Endothelial cell of umbilical vein (primary cell): ENCODE results near the gene MMS22L. TPM values are rescaled to one million over a fixed set of nuclear protein-coding genes. Genes with fewer than 3 reads are reported as not detected.

Source experiments
- BruUV-seq: library from RNA; stranded (reverse); fragments of 400-500 nt; replicated peaks from 2 replicates; lab custom pipeline; 2021; lab: Mats Ljungman, UMichigan
- CTCF ChIA-PET: fragments of 300-600, 350-600 bp; sonication (Branson Sonifier 250); formaldehyde crosslinking; loops from one replicate; lab custom pipeline; 2021; ENCODE audit warnings: antibody characterized with exemption, inconsistent platforms; lab: Charles Lee
- POLR2A ChIA-PET: fragments of 300-600, 350-600 bp; sonication (Branson Sonifier 250); formaldehyde crosslinking; loops from one replicate; lab custom pipeline; 2021; ENCODE audit warnings: antibody characterized with exemption, inconsistent platforms; lab: Charles Lee
- DNase-seq: peaks from one replicate; pipeline ENCODE4 v3.0.0-alpha.2; 2011; ENCODE audit warnings: low read depth, low spot score
- FAIRE-seq: peaks from 2 replicates; lab custom pipeline; 2011; peaks lifted over from hg19 to GRCh38; lab: Jason Lieb, UNC
- H2AFZ ChIP-seq: 2 replicates; pipeline ENCODE4 v1.6.0; 2012; ENCODE audit warnings: low read depth, low read length, control low read depth, inconsistent platforms
- H3K27ac ChIP-seq: 2 replicates; pipeline ENCODE4 v1.5.1; 2011; ENCODE audit warnings: low read depth, mild to moderate bottlenecking, control low read depth, low read length, moderate library complexity; ENCODE audit not compliant: insufficient read depth
- H3K27me3 ChIP-seq, 2 experiments: 2 replicates each; pipeline versions ENCODE4 v1.6.0 to v1.6.1; 2011; ENCODE audit warnings: low read length in 2 of 2, mixed read lengths in 1 of 2; ENCODE audit not compliant: control insufficient read depth in 2 of 2, insufficient read depth in 2 of 2
- H3K36me3 ChIP-seq, 2 experiments: 2 replicates in 1 of 2; 3 replicates in 1 of 2; pipeline ENCODE4 v1.5.1; 2011; ENCODE audit warnings: low read length in 2 of 2, mild to moderate bottlenecking in 1 of 2, moderate library complexity in 1 of 2; ENCODE audit not compliant: control insufficient read depth in 2 of 2, insufficient read depth in 2 of 2; ENCODE audit errors: extremely low read depth in 1 of 2
- H3K4me1 ChIP-seq: 3 replicates; pipeline ENCODE4 v1.5.1; 2011; ENCODE audit warnings: mild to moderate bottlenecking, low read length; ENCODE audit not compliant: control insufficient read depth, insufficient read depth; ENCODE audit errors: extremely low read depth
- H3K4me2 ChIP-seq: 2 replicates; pipeline ENCODE4 v1.6.1; 2011; ENCODE audit warnings: low read length, control low read depth, mixed read lengths; ENCODE audit not compliant: insufficient read depth
- H3K4me3 ChIP-seq, 3 experiments: fragments of 200-600 bp in 1 of 3; sonication (generic), shearing (Covaris generic) in 1 of 3; replicated peaks in 1 of 3; 2 replicates each; pipeline ENCODE4 v1.5.1; 2011 to 2016; ENCODE audit warnings: control low read depth in 3 of 3, low read length in 3 of 3, mild to moderate bottlenecking in 2 of 3, inconsistent platforms in 1 of 3, low read depth in 1 of 3, moderate library complexity in 1 of 3; ENCODE audit not compliant: insufficient read depth in 1 of 3
- H3K79me2 ChIP-seq: 2 replicates; pipeline ENCODE4 v1.6.0; 2012; ENCODE audit warnings: low read length, inconsistent platforms; ENCODE audit not compliant: control insufficient read depth, insufficient read depth
- H3K9ac ChIP-seq: replicated peaks from 2 replicates; pipeline ENCODE3; 2011; ENCODE audit warnings: low read length, control low read depth; ENCODE audit not compliant: insufficient read depth; ENCODE audit errors: extremely low read depth
- H3K9me1 ChIP-seq: replicated peaks from 3 replicates; pipeline ENCODE4 v1.6.0; 2011; ENCODE audit warnings: mild to moderate bottlenecking, low read length; ENCODE audit not compliant: control insufficient read depth, insufficient read depth; ENCODE audit errors: extremely low read depth
- H3K9me3 ChIP-seq: replicated peaks from 2 replicates; pipeline ENCODE4 v1.5.1; 2012; ENCODE audit warnings: low read length, inconsistent platforms; ENCODE audit not compliant: control insufficient read depth, insufficient read depth
- H4K20me1 ChIP-seq: replicated peaks from 2 replicates; pipeline ENCODE3; 2011; ENCODE audit warnings: mild to moderate bottlenecking, low read length; ENCODE audit not compliant: control insufficient read depth, insufficient read depth; ENCODE audit errors: extremely low read depth
- CTCF ChIP-seq, 2 donors: IDR thresholded peaks; 1 replicate in 1 of 2; 2 replicates in 1 of 2; pipeline ENCODE4 v1.5.1; 2011; ENCODE audit warnings: low read length in 2 of 2, mild to moderate bottlenecking in 2 of 2, moderate library complexity in 2 of 2, control low read depth in 1 of 2, inconsistent platforms in 1 of 2, low read depth in 1 of 2; ENCODE audit not compliant: insufficient read depth in 1 of 2; ENCODE audit errors: extremely low read depth in 1 of 2
- EZH2 ChIP-seq: IDR thresholded peaks from 2 replicates; pipeline ENCODE4 v1.6.1; 2012; ENCODE audit warnings: borderline replicate concordance, low read depth, mild to moderate bottlenecking, moderate library complexity, low read length, inconsistent platforms; ENCODE audit not compliant: severe bottlenecking
- FOS ChIP-seq: IDR thresholded peaks from 2 replicates; pipeline ENCODE4 v1.6.1; 2011; ENCODE audit warnings: mild to moderate bottlenecking, low read length, moderate library complexity, borderline replicate concordance; ENCODE audit not compliant: insufficient read depth
- JUN ChIP-seq: IDR thresholded peaks from 2 replicates; pipeline ENCODE4 v1.6.1; 2011; ENCODE audit warnings: borderline replicate concordance, low read depth; ENCODE audit not compliant: insufficient read length, insufficient read depth
- MAX ChIP-seq: IDR thresholded peaks from 2 replicates; pipeline ENCODE4 v1.6.1; 2011; ENCODE audit not compliant: insufficient read depth, insufficient read length
- MYC ChIP-seq: IDR thresholded peaks from one replicate; pipeline ENCODE4 v1.6.1; 2011; ENCODE audit warnings: mild to moderate bottlenecking, low read depth, low read length
- dilution Hi-C: fragments of 300-500 bp; cut with MboI; formaldehyde crosslinking; loops from one replicate; pipeline ENCODE4 v1.15.0; 2019; ENCODE audit warnings: low sequenced_read_pairs; ENCODE audit not compliant: extremely low pct_ligation_motif_present
- intact Hi-C: fragments of 100-400 bp; cut with micrococcal nuclease; formaldehyde crosslinking; loops from one replicate; pipeline ENCODE4 v1.10.0; 2022
- polyA plus RNA-seq, 4 experiments: library from polyadenylated mRNA; depleted of rRNA in 3 of 4; stranded (reverse) in 3 of 4; unstranded in 1 of 4; fragments of >200 nt; gene quantifications; 2 replicates each; pipeline versions ENCODE4 v1.2.1 to v1.2.3, GENCODE V29; 2011 to 2012; ENCODE audit warnings: missing spikeins in 1 of 4
- total RNA-seq: library from RNA; stranded (reverse); gene quantifications from 2 replicates; pipeline ENCODE4 v1.2.3, GENCODE V29; 2021

MMS22L gene
- total and polyA plus RNA-seq, 2 donors (not counting 3 experiments of a cell fraction or from before 2014, with no cell fraction given), result 5.5 to 19.3 TPM

- CTCF ChIA-PET, result interaction anchor here (0.7 to 1.5 kb wide), 3 partner anchors 11 to 48 kb away, joined by 3 to 5 read pairs (median 4); no protein-coding TSS in a partner anchor
Observed at GRCh38 chr6:97246842-97247241, 36.2 kb downstream of the MMS22L start.

GRCh38 chr6:97240222-97240621, 42.8 kb downstream of the MMS22L start:
- H3K36me3 ChIP-seq, result no peaks in the 10 kb centered on the region
- peak overlapping the region; percentile 83 for H3K4me2 ChIP-seq
- H4K20me1 ChIP-seq, result no peaks in the 10 kb centered on the region
- H2AFZ ChIP-seq, result no peak overlapping the region
- ChIA-PET CTCF (no interaction called here), POLR2A (no interaction called here)
- peak overlapping the region; percentile 83 for H3K27ac ChIP-seq
- intact Hi-C loops (loop anchor here (1.0 kb wide), 2 partner anchors 43 to 50 kb away; partner anchors contain the start of gene MMS22L), dilution Hi-C loops (no loop called here)
- no peaks in the 10 kb centered on the region for H3K9me3 ChIP-seq
- peak overlapping the region; percentile 47 for H3K9ac ChIP-seq
- TF ChIP-seq JUN (peak; percentile 96), MYC (no peak), FOS (peak; percentile 84), CTCF (IDR thresholded peaks at IDR 0.05; ENCODE audit: extremely low read depth in 1 of 2, insufficient read depth in 1 of 2, low read depth in 1 of 2, low read length in 2 of 2) (no peak)
- H3K4me1 ChIP-seq, result peaks cover 10% of the 10 kb centered on the region
- no TSS peak for BruUV-seq
- peaks cover 2% of the 10 kb centered on the region for H3K9me1 ChIP-seq
- no peak overlapping the region for H3K4me3 ChIP-seq
- H3K27me3 ChIP-seq, result no peaks in the 10 kb centered on the region
- H3K79me2 ChIP-seq, result no peaks in the 10 kb centered on the region
- FAIRE-seq, result peak; percentile 95
- DNase-seq, result peak; percentile 90

More at GRCh38 chr6:97246842-97247241, 36.2 kb downstream of the MMS22L start:
- BruUV-seq, result no TSS peak
- Histone ChIP-seq H3K4me3 (no peak overlapping the region), H3K27ac (no peak overlapping the region), H3K9ac (no peak overlapping the region), H3K36me3 (no peaks in the 10 kb centered on the region), H3K4me2 (no peak overlapping the region), H2AFZ (no peak overlapping the region), H3K9me3 (no peaks in the 10 kb centered on the region), H3K27me3 (no peaks in the 10 kb centered on the region), H3K9me1 (no peaks in the 10 kb centered on the region), H4K20me1 (no peaks in the 10 kb centered on the region), H3K4me1 (no peaks in the 10 kb centered on the region), H3K79me2 (no peaks in the 10 kb centered on the region)
- POLR2A ChIA-PET, result no interaction called here
- FAIRE-seq (no peak), DNase-seq (no peak)
- dilution Hi-C loops (no loop called here), intact Hi-C loops (no loop called here)
- TF ChIP-seq MAX (no peak), EZH2 (no peak)
